SK-N-SH (cell line): Measurements from ENCODE around the gene HS6ST1.

Source experiments
- CTCF ChIP-seq: fragments of 200-600 bp; sonication (generic); IDR thresholded peaks from 2 replicates; pipeline ENCODE4 v1.6.1; 2017; ENCODE audit warnings: antibody characterized with exemption, mild to moderate bottlenecking, moderate library complexity
- EZH2phosphoT487 ChIP-seq: fragments of 200-600 bp; sonication (generic); IDR thresholded peaks from 2 replicates; pipeline ENCODE4 v1.6.1; 2017; ENCODE audit warnings: low read depth, mixed run types, mild to moderate bottlenecking, antibody characterized with exemption, moderate library complexity, borderline replicate concordance
- JUND ChIP-seq: IDR thresholded peaks from 2 replicates; pipeline ENCODE4 v1.4.0; 2012
- MAX ChIP-seq: IDR thresholded peaks from 2 replicates; pipeline ENCODE4 v1.4.0; 2012; ENCODE audit warnings: low read depth
- RAD21 ChIP-seq: IDR thresholded peaks from 2 replicates; pipeline ENCODE4 v1.6.1; 2012; ENCODE audit warnings: mild to moderate bottlenecking, low read length
- RCOR1 ChIP-seq: fragments of 150-350 bp; IDR thresholded peaks from 2 replicates; pipeline ENCODE4 v1.6.1; 2017; ENCODE audit warnings: antibody characterized with exemption, low read length
- SIN3A ChIP-seq: IDR thresholded peaks from 2 replicates; pipeline ENCODE4 v1.6.1; 2012; ENCODE audit warnings: low read depth, mild to moderate bottlenecking, low read length, moderate library complexity, borderline replicate concordance
- TCF12 ChIP-seq: IDR thresholded peaks from 2 replicates; pipeline ENCODE4 v1.4.0; 2012

- no peak for TF ChIP-seq EZH2phosphoT487
- TF ChIP-seq CTCF, result no peak
- no peak for TF ChIP-seq SIN3A
- no peak for TF ChIP-seq TCF12
- TF ChIP-seq RAD21, result no peak
- no peak for TF ChIP-seq MAX
- no peak for TF ChIP-seq JUND
- no peak for TF ChIP-seq RCOR1
Measured at GRCh38 chr2:128237081-128237534, 81.6 kb downstream of the HS6ST1 start.
